Umbilical cord (tissue), 2 donors: ENCODE results near the gene ENHO. TPM values are rescaled to one million over a fixed set of nuclear protein-coding genes. Genes with fewer than 3 reads are reported as not detected.
A peak's percentile ranks its signal among the peaks of the same experiment; 100 is the strongest.

Experiments used
- DNase-seq: peaks from one replicate; pipeline ENCODE4 v3.0.0-alpha.2; 2015; ENCODE audit warnings: low spot score
- total RNA-seq: library from RNA; depleted of rRNA; stranded (reverse); fragments of >200 nt; gene quantifications from one replicate; pipeline ENCODE4 v1.2.3, GENCODE V29; 2014; ENCODE audit warnings: low replicate concordance; ENCODE audit not compliant: insufficient read depth

ENHO gene
- not detected for total RNA-seq

DNA sequence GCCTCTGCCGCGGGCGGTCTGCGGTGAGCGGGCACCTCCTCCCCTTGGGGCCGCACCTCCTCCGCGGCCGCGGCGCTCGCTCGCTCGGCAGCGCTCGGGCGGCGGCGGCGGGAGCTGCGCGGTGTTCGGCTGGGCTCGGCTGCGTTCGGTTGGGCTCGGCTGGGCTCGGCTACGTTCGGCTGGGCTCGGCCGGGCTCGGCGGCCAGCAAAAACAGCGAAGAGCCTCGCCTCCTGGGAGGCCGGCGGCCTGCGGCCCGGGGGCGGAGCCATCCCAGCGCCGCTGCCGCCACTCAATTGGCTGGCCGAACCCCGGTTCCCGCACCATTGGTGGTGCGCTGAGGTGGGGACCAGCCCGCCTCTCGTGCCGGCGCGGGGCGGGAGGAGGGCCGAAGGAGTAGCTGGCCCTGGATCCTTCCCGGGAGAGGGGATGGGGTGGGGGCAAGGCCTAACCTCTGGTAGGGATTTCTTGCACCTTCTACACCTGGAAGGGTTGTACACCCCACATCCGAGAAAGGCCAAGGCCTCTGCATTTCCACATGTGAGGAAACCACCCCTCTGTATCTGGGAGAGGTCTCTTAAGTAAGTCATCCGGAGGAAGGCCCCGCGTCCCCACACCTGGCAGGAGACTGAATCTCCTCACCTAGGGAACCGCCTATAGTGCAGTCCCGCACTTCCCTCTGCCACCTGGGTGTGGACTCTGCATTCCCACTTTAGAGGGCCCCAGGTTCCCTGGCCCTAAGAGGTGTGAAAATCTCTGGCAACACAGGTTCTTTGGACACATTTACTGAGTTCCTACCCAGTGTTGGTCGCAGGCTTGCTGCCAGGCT lies at the start of gene ENHO:
Gene ENHO, minus strand, starts transcription at position 20 of the 827 bp plus-strand sequence. CDS start 1,295 bp downstream, outside the sequence.
- DNase-seq = peak; percentile 93

DNA sequence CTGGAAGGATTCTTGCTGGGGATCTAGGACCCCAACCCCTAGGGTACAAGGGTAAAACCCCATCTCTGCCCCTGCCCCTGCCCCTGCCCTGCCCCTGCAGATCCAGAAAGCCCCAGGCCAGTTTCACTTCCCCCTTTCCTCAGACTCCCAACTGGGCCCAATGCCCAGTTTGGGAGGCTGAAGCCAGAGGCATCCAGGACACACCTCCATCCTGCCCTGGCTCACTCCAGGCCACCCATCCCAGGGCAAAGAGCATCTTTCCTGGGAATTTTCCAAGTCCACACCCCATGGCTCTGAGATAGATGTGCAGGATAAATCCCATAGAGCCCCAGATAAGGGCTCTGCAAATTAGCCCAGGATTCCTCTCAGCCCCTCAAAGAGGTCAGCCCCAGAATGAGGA lies 49.3 kb upstream of the ENHO start:
- peak; percentile 82 for DNase-seq

DNA sequence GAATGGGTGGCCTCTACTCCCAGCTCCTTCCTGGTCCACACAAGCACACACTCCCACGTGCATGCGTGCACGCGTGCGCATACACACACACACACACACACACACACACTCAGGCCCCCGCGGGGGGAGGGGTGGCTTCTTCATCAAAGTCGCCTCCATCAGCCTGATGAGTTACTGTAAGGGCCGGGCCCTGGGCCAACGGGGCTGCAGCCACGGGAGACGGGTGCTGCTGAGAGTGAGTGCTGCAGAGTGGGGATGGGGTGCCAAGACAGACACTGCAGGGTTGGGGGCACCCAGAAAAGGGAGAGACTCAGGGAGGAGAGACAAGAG lies 48.7 kb upstream of the ENHO start:
- DNase-seq = peak; percentile 47

DNA sequence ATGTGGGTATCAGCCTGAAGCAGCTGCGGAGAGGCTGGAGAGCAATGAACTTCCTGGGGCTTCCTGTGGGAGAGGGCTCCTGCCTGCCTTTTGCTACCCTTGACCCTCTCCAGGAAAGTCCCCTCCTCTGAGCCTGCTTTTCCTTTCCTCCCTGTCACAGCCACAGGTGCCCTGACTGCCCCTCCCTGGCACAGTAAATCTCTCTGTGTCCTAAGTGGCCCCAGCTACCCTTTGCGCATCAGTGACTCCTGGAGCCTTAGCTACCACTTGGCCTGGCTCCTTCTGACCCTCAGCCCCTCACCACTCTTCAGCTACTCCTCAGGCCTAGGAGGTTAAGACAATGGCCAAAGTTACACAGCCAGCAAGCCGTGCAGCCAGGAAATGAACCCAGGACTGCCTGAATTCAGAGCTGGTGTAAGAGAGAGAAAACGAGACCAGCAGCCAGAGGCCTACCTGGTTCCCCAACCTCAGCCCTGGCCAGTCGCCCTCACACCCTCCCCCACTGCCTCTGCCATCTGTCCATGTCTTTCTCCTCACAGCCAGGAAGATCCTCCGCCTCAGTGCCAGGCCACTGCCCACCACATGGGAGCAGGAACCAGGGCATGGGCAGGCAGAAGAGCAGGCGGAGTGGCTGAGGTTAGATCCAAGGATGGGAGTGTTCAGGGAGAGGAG lies 48.2 kb upstream of the ENHO start:
- DNase-seq = no peak

DNA sequence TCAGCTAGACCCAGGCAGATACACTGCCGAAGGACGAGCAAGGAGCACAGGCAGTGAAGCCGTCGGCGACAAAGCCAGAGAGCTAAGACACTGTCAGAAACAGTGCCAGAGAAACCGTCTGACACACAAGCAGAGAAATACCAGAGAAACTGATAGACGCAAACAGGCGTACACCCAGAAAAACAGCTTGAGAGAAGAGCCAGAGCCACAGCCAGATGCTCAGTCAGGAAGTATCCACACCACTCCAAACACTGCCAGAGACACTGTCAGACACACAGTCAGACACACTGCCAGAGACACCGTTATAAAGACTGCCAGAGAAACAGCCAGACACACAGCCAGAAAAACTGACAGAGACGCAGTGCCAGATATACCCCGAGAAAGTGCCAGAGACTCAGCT lies 47.6 kb upstream of the ENHO start:
- DNase-seq = peak; percentile 87

DNA sequence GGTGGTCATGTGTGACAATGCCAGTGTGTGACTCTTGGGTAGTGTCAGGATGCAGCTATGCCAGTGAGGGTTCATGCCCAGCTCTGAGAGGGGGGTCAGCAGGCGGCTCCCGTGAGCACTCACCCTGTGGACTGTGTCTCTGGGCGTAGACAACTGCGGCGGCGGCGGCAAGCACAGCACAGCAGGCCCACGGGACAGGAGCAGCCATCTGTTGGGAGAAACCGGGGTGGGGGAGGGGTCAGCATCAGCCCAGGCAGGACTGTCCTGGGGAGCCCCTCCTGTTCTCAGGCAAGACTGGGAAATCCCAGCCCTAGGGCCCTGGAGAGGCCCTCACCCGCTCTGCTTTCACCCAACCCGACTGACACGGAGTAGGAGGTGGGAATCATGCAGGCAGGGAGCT lies 46.0 kb upstream of the ENHO start:
- DNase-seq = no peak

DNA sequence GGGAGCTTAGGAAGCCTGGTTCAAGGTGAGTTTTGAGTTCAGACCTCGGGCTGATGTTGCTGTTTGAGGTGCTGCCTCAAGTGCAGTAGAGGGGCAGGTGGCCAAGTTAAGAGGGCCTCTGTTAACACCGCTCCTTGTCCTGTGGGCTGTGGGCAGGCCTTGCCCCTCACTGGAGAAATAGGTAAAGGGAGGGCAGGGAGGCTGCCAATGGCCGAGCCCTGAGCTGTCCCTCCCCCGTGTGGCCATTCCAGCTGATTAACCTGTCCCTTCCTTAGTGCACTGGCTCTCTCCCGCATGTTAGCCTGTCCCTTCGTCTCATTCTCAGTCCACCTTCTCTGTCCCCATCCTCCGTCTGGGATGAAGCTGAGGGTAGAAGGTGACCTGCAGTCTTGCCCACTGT lies 45.3 kb upstream of the ENHO start:
- no peak for DNase-seq

DNA sequence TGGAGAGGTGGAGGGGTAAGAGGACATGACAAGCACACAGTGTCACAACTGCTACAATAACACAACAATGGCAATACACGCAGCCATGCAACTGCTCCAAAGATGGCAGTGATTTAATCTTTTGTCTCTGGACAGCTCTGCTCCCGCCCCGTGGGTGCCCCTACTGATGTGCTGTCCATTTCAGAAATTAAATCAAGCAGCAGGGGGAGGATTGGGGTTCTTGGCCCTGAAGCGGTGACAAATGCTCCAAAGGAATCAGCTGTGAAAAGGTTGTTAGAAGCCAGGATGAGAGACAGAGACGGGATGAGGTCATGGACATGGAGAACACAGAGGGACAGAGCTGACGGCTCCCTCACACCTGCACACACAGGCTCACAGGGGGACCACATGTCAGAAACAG lies 44.2 kb upstream of the ENHO start:
- DNase-seq = no peak

DNA sequence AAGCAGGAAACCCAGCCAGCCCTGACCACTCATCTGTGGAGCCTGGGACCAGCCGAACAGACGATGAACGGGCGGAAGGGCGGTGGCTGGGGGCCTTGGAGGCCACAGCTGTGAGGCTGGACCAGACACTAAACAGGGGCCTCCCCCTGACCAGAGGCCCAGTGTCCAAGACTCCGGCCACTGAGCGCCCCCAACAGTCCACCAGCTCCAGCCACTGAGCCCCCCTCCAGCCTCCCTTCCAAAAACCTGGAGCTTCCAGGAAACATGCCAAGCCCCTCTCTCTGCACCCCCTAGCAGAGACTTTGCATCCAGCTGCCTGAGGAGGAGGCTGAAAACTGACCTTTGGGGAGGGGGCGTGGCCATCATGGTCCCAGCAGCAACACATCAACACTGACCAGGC lies 43.5 kb upstream of the ENHO start:
- DNase-seq = no peak

DNA sequence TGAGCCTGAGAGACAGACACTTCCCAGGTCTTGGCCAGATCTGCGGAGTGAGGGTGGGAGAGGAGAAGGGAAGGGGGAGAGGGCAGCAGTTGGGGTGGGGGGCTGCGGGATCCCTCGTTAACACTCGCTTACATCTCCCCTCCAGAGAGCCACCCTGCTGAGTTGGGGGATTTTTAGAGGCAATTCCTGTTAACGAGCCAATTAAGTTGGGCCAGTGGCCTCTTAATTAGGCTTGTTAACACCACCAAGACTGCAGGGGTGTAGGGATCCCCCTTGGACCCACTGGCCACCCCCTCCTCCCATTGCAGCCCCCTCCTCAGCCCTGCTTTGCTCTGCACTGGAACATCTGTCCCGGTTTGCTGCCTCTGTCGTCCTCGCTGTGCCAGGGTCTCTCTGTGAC lies 43.1 kb upstream of the ENHO start:
- no peak for DNase-seq

DNA sequence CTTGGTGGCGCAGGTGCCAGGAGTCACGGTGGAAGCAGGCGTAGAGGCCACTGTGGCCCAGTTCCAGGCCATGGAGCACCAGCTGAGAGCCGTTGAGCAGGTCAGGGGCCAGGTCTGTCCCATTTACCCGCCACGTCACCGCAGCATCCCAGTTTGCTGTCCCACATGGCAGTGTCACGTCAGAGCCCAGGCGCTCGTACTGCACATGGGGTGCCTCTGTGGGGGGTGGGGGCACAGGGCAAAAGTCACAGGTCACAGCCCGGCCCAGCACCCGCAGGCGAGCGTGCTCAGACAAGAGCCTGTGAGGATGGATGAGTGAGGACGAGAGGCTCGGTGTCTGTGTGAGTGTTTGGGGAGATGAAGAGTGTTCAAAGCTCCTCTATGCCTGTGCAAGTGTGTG lies 41.8 kb upstream of the ENHO start:
- DNase-seq = no peak

DNA sequence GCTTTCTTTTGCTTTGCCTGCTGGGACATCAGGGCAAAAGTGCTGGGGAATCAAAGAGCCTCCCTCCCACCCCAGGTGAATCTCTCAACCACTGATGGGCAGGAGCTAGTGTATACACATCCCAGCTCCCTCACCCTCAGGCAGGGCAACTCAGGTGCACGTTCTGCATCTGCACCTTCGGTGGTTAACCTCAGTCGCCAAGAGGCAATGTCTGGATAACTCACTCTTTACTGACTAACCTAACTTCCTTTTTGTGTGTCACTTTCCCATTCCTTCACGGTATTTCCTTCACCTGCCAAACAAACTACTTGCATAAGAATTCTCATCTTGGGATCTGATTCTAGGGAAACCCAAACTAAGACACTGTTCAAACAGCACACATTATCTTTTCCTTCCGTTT lies 40.5 kb upstream of the ENHO start:
- DNase-seq = no peak

DNA sequence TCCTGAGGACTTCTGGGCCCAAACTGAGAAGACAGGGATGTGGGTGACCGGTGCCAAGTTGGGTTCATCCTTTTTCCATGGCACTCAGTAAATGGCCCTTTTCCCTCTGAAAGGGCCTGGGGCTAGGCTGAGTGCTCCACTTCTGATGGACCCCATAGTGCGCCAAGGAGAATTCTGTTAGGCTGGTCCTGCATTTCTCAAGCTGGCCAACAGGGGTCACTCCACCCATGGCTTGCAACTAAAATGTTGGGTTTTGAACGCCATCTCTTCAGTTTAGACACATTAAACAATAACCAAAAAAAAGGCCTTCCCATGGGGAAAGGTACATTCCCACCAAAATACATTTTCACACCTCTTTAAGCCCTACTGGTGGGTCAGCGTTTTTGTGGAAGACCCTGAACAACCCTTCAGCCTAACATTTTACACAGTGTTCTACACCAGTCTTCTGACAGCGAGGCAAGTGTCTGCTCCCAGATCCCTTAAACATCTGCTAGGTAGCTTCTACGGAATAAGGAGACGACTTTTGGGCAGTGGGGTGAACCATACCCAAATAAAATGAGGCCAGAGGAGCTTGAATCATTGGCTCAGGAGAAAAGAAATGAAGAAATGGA lies 39.5 kb upstream of the ENHO start:
- no peak for DNase-seq

DNA sequence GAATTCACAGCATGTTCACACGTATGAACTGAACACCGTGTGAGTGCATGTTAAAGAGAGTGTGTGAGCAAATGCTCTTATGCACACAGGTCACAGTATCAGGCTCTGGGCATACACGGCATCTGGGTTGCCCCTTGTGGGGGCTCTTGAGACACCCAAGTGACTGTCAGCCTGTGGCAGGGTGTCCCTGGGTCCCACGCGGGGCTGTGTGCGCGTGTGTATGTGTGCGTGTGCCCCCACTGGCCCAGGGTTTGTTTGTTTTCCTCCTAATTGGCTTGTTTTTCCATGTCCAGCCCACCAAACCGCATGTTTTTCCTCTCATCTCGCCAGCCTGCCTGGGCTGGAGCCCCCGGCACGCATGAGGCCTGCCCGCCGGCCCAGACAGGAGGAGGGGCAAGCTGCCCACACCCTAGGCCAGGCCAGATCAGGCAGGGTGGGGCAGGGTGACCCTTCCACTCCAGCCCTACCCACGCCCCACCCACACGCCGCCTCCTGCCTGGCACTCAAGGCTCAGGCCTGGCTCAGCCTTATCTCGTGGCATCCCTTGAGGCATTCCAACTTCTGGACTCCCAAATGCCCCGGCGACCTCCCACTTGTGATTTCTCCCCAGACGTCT lies 37.9 kb upstream of the ENHO start:
- DNase-seq = peak; percentile 46

DNA sequence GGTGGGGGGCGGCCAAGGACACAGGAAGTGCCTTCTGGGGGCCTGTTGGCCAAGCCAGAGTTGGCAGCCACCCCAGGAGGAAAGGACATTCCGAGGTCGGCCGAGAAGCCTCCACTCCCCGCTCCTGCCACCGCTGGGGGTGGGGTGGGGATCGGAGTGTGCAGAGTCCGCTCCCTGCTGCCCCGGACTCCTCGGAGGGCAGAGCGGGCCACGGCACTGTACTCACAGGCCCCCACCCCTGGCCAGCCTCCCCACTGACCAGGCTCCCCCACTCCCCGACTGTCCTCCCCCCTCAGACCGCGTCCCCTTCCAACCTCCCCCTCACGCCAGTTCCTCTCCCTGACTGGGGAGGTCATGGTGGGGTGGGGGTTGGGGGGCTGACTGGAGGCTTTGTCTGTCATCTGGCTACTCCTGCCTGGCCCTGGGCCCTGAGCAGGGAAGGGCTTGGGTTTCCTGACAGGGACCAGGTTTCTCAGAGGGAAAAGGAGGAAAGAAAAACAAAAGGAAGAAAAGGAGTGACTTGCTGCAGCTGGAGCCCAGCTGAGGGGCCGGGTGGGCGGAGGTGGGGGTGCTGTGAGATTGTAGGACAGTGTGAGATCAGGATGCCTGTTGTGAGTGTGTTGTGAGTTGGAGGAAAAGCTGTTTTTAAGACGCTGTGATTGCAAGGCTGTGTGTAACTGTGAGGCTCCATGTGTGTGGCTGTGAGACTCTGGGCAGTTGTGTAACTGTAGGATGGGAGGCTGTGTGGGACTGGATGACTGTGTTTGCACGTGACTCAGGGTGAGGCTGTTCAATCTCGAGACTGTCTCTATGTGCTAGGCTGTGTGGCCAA lies 37.0 kb upstream of the ENHO start:
- peak; percentile 72 for DNase-seq

DNA sequence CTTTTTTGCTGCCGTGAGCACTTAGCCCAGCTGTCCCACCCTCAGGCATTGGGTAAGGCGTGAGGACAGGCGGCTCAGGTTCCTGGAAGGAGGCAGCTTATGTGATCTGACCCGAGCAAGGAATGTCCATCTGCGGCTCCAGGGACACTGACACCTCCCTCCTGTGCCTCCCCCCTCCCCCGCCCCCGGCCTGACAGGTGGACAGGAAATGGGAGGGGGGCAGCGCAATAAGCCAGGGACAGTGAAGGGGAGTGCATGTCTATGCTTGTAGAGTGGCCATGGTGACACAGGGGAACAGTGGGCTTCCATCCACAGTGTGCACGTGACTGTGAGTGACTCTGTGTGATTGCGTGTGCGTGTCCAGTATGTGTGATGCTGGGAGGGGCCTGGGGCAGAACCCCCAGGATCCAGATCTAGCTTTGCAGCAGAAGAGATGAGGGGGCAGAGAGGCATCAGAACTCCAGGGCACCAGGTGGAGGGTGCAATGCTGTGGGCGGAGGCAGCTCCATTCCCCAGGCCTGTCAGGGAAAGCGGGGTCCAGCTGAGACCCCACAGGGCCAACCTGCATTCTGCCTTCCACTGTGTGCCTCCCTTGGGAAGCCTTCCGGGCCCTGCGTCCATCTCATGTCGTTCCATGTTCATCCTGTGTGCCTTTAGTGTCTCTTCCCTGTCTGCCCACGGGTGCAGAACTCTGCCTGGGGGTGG lies 36.3 kb upstream of the ENHO start:
- DNase-seq = no peak

DNA sequence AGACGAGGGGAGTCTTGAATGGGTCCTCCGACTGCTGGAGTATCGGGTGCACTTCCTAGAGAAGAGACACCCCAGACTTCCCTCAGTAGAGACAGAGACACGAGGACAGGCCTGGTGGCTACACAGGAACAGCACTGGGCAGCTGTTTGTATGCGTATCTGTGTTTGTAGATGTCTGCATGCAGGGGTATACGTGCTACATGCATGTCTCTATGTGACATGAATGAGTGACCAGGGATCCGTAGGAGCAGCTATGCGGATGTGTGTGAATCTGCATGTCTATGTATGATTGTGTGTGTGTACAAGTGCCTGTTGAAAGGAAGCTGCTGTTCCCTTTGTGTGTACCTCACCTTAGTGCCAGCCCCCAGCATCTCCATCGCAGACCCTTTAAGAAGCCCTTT lies 35.6 kb upstream of the ENHO start:
- no peak for DNase-seq

DNA sequence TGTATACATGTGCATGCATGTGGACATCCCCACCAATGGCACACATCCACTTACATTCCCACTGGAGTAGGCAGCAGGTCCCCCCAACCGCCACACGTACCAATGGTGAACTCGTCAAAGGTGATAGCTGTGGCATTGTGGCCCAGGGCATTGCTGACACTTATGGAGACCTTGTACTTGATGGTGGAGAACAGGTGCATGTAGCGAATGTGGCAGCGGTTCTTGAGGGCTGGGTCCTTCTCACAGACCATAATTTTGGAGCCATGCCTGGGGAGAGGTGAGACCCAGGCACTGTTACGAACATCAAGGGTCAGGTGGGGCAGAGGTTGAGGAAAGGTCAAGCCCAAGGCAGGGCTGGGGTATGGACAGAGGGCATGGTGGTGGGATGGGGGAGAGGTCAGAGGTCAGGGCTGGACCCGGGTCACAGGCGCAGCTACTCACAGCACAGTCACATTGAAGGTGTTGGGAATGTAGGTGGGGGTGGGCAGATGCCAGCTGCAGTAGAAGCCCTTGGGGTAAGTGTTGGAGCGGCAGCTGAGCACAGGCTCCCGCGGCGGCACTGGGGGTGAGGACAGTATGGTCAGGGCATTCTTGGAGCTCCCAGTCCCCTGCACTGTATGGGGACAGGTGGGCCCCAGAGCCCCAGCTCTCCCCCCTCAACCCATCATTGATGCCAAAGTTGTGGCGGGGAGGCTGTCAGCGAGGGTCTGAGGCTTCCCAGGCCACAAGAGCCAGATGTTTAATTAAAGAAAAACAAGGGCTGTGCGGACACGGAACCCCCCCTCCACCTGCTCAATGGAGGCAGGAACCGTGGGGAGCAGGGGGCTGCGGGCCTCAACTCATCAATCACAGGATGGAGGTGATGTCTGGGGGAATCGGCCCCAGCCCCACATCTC lies 34.9 kb upstream of the ENHO start:
- DNase-seq = no peak

DNA sequence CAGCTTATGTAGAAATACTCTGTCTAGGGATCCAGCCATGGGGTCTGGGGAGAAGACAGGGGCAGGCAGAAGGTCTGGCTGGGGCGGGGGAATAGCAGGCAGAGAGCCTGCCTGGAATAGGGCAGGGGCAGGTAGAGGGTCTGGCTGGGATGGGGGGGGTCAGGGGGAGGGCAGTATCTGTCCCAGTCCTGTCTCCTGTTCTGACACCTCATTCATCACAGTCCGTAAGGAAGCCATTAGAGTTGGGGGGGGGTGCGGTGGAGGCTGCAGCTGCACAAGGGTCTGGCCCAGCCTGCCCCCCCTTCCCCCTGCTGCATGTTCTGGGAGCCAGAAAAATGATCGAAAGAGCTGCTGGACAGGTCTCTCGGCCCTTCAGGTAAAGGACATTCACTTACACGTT lies 34.2 kb upstream of the ENHO start:
- no peak for DNase-seq
